ENCODE measurements around the gene FUT2.

Gene FUT2

DNA sequence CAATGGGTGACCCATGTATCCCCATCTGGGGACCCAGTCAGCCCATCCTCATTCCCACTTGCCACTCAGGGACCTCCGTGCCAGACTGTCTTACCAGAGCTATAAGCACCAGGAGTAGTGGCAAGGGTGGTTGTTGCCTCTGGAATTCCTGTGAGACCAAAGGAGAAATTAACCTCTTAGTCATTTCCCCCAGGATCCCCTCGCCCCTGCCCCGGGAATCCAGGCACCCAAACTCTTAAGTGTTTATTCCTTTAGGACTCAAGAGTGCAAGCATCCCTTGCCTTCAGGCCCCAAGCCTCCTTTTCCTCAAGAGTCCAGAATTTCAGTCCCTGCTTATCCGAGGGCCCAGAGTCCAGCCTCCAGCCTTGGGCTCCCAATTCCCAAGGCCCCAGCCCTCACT is 32.1 kb upstream of the FUT2 start:
- H3K4me1 Mint-ChIP-seq (ENCODE audit: low read depth): peaks cover 9% of the 10 kb centered on the region
- H3K27me3 Mint-ChIP-seq (ENCODE audit: low read depth): peaks cover 3% of the 10 kb centered on the region
- no peak overlapping the region for H3K27ac Mint-ChIP-seq
- no peaks in the 10 kb centered on the region for H3K36me3 Mint-ChIP-seq (ENCODE audit: low read depth)
- no peak overlapping the region for H3K4me3 Mint-ChIP-seq
- H3K9me3 Mint-ChIP-seq: no peaks in the 10 kb centered on the region

- peaks cover under 1% of the 10 kb centered on the region for H3K36me3 Mint-ChIP-seq (ENCODE audit: low read depth)
- H3K4me3 Mint-ChIP-seq: no peak overlapping the region
- peaks cover 3% of the 10 kb centered on the region for H3K27me3 Mint-ChIP-seq (ENCODE audit: low read depth)
- H3K27ac Mint-ChIP-seq: no peak overlapping the region
- H3K9me3 Mint-ChIP-seq: peaks cover under 1% of the 10 kb centered on the region
- H3K4me1 Mint-ChIP-seq (ENCODE audit: low read depth): peaks cover 9% of the 10 kb centered on the region
These were observed 31.3 kb upstream of the FUT2 start for GRCh38 chr19:48664476-48664875.

- H3K27me3 Mint-ChIP-seq (ENCODE audit: low read depth): peaks cover 3% of the 10 kb centered on the region
- H3K9me3 Mint-ChIP-seq: peaks cover 6% of the 10 kb centered on the region
- peaks cover 2% of the 10 kb centered on the region for H3K36me3 Mint-ChIP-seq (ENCODE audit: low read depth)
These were observed 30.0 kb upstream of the FUT2 start for GRCh38 chr19:48665786-48666185.

DNA sequence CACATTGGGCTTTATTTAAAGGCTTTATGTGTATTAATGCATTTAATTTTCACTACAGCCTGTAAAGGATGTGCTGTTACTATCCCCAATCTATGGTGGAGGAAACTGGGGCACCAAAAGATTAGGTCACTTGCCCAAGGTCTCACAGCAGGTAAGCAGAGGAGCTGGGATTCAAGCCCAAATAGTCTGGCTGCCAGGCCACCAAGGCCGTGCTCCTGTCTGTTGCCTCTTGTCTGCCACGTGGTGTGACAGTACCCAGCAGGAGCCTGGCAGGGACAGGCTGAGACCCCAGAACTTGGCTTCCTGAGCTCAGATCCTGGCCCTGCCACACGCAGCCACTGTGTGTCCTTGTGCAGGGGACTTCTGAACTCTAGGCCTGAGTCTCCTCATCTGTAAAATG is 27.4 kb upstream of the FUT2 start:
- Mint-ChIP-seq H3K27me3 (ENCODE audit: low read depth) (peaks cover 3% of the 10 kb centered on the region), H3K4me3 (no peak overlapping the region), H3K9me3 (peaks cover 6% of the 10 kb centered on the region), H3K27ac (no peak overlapping the region), H3K4me1 (ENCODE audit: low read depth) (no peaks in the 10 kb centered on the region), H3K36me3 (ENCODE audit: low read depth) (peaks cover 2% of the 10 kb centered on the region)

More at GRCh38 chr19:48665786-48666185, 30.0 kb upstream of the FUT2 start:
- no peak overlapping the region for H3K4me3 Mint-ChIP-seq
- no peak overlapping the region for H3K27ac Mint-ChIP-seq
- peaks cover 7% of the 10 kb centered on the region for H3K4me1 Mint-ChIP-seq (ENCODE audit: low read depth)

DNA sequence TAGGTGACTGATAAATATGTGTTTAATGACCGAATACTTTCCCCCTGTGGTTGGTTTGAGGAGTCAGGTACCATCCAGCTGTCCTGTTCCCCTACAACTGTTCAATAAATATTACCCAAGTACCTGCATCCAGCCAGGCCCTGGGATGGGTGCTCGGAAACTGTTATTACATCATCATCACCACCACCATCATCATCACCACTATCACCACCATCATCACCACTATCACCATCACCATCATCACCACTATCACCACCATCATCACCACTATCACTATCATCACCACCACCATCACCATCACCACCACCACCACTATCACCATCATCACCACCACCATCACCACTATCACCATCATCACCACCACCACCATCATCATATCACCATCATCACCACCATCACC is 27.0 kb upstream of the FUT2 start:
- peaks cover 6% of the 10 kb centered on the region for H3K9me3 Mint-ChIP-seq
- H3K27me3 Mint-ChIP-seq (ENCODE audit: low read depth): peaks cover 3% of the 10 kb centered on the region
- H3K4me3 Mint-ChIP-seq: no peak overlapping the region
- H3K4me1 Mint-ChIP-seq (ENCODE audit: low read depth): no peaks in the 10 kb centered on the region
- peaks cover 2% of the 10 kb centered on the region for H3K36me3 Mint-ChIP-seq (ENCODE audit: low read depth)
- H3K27ac Mint-ChIP-seq: peak overlapping the region; percentile 0

GRCh38 chr19:48669903-48670668 is 25.7 kb upstream of the FUT2 start:
- peak overlapping the region; percentile 36 for H3K27ac Mint-ChIP-seq
- H3K9me3 Mint-ChIP-seq: peaks cover 6% of the 10 kb centered on the region
- H3K4me1 Mint-ChIP-seq (ENCODE audit: low read depth): peaks cover 2% of the 10 kb centered on the region
- peaks cover 3% of the 10 kb centered on the region for H3K27me3 Mint-ChIP-seq (ENCODE audit: low read depth)
- H3K4me3 Mint-ChIP-seq: no peak overlapping the region
- H3K36me3 Mint-ChIP-seq (ENCODE audit: low read depth): peaks cover 2% of the 10 kb centered on the region

GRCh38 chr19:48670699-48671445 is 24.9 kb upstream of the FUT2 start:
- Mint-ChIP-seq H3K36me3 (ENCODE audit: low read depth) (peaks cover 2% of the 10 kb centered on the region), H3K27ac (no peak overlapping the region), H3K4me3 (no peak overlapping the region), H3K9me3 (peaks cover 6% of the 10 kb centered on the region), H3K4me1 (ENCODE audit: low read depth) (peaks cover 7% of the 10 kb centered on the region), H3K27me3 (ENCODE audit: low read depth) (peaks cover 1% of the 10 kb centered on the region)

GRCh38 chr19:48671446-48671995 is 24.2 kb upstream of the FUT2 start:
- H3K27me3 Mint-ChIP-seq (ENCODE audit: low read depth): no peaks in the 10 kb centered on the region
- peaks cover 2% of the 10 kb centered on the region for H3K36me3 Mint-ChIP-seq (ENCODE audit: low read depth)
- no peak overlapping the region for H3K27ac Mint-ChIP-seq
- no peak overlapping the region for H3K4me3 Mint-ChIP-seq
- peaks cover 6% of the 10 kb centered on the region for H3K9me3 Mint-ChIP-seq
- peaks cover 7% of the 10 kb centered on the region for H3K4me1 Mint-ChIP-seq (ENCODE audit: low read depth)

DNA sequence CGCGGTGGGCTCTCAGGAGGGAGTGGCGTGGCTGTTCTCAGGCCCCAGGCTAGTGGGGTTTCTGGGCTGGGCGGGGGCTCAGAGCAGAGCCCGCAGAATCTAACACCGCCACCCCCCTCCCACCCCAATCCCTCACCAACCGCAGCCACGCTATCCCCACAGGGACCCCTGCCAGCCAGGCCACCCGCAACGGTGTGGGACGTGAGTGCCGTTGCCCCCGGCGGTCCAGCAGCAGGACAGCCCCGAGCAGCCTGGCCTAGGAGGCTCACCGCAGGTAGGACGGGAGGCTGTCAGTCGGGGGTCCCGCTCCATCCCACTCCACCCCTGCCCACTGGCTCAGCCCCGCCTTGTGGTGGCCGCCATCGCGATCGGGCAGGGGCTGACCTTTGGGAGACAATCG is 22.8 kb upstream of the FUT2 start, which contains the start of gene NTN5:
Gene NTN5, minus strand, starts transcription at position 24 of the 400 bp plus-strand sequence. CDS start 2,031 bp downstream, outside the sequence.
- Mint-ChIP-seq H3K9me3 (peaks cover 6% of the 10 kb centered on the region), H3K4me1 (ENCODE audit: low read depth) (peaks cover 7% of the 10 kb centered on the region), H3K27me3 (ENCODE audit: low read depth) (no peaks in the 10 kb centered on the region), H3K36me3 (ENCODE audit: low read depth) (peaks cover 2% of the 10 kb centered on the region), H3K27ac (no peak within 1 kb of the TSS), H3K4me3 (no peak within 1 kb of the TSS)

DNA sequence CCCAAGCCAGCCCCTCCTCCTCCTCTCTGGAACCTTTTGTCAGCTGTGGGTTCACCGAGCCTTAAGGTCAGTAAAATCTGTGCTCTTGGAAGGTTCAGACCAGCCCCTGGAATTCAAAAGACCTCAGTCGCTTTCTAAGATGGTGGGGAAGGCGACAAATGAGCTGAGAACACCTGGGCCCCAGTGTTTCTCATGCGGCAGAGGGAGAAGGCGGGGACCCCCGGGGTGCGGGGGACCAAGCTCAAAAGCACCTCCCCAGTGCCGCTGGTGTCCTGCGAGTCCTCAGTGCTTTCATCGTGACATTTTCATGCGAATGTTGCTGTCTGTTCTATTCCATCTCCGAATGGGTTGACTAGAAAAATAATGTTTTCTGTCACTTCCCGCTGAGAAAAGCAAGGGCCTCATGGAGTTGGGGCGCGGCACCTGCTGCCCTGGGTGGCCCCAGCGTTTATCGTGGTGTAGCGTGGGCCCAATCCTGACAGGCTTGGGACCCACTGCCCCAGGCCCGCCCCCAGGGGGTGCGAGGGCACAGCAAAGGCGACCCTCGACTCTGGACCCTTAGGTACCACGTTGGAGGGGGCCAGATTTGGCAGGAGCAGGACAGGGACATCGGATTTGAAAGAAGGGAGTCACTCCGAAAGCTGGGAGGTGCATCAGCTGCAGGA is 22.2 kb upstream of the FUT2 start:
- no peak overlapping the region for H3K27ac Mint-ChIP-seq
- peaks cover 6% of the 10 kb centered on the region for H3K9me3 Mint-ChIP-seq
- no peaks in the 10 kb centered on the region for H3K27me3 Mint-ChIP-seq (ENCODE audit: low read depth)
- H3K4me3 Mint-ChIP-seq: no peak overlapping the region
- H3K36me3 Mint-ChIP-seq (ENCODE audit: low read depth): peaks cover 2% of the 10 kb centered on the region
- peaks cover 7% of the 10 kb centered on the region for H3K4me1 Mint-ChIP-seq (ENCODE audit: low read depth)

GRCh38 chr19:48674216-48674809 is 21.5 kb upstream of the FUT2 start:
- no peaks in the 10 kb centered on the region for H3K27me3 Mint-ChIP-seq (ENCODE audit: low read depth)
- H3K9me3 Mint-ChIP-seq: peaks cover 6% of the 10 kb centered on the region

GRCh38 chr19:48674921-48675824 is 20.6 kb upstream of the FUT2 start:
- Mint-ChIP-seq H3K9me3 (no peaks in the 10 kb centered on the region), H3K4me3 (no peak overlapping the region), H3K36me3 (ENCODE audit: low read depth) (no peaks in the 10 kb centered on the region), H3K27ac (no peak overlapping the region), H3K4me1 (ENCODE audit: low read depth) (peaks cover 7% of the 10 kb centered on the region), H3K27me3 (ENCODE audit: low read depth) (no peaks in the 10 kb centered on the region)

More at GRCh38 chr19:48674216-48674809, 21.5 kb upstream of the FUT2 start:
- Mint-ChIP-seq H3K27ac (no peak overlapping the region), H3K4me3 (no peak overlapping the region), H3K4me1 (ENCODE audit: low read depth) (peaks cover 7% of the 10 kb centered on the region), H3K36me3 (ENCODE audit: low read depth) (peaks cover 2% of the 10 kb centered on the region)

DNA sequence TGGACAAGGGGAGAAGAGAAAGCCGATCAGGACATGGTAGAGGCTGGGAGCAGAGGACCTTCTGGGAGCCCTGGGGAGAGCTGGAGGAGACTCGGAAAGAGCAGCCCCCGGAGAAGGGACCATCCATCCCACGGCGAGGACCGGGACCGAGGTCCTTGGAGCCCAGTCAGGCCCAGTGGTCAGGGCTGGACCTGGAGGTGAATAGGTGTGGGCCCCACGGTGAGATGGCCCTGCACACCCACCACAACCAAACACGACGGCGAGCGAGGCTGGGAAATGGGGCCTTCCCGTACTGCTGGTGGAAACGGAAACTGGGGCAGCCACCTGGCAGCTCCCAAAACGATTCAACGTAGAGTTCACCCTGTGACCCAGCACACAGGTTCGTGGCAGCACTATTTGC is 19.3 kb upstream of the FUT2 start:
- Mint-ChIP-seq H3K9me3 (no peaks in the 10 kb centered on the region), H3K4me3 (no peak overlapping the region), H3K4me1 (ENCODE audit: low read depth) (peaks cover 7% of the 10 kb centered on the region), H3K27me3 (ENCODE audit: low read depth) (no peaks in the 10 kb centered on the region), H3K36me3 (ENCODE audit: low read depth) (no peaks in the 10 kb centered on the region), H3K27ac (no peak overlapping the region)

All from T-helper 1 cell treated with Interleukin-12 subunit alpha and Interleukin-12 subunit beta and Interleukin-4 antibody, amounts not matched to agents 30 μg/mL and 1 μg/mL, for 36 hours (primary cell).